Stomach (tissue), 9 donors: ENCODE data around the gene LRRC7. TPM values are rescaled to one million over a fixed set of nuclear protein-coding genes. Genes with fewer than 3 reads are reported as not detected.

Source experiments
- DNase-seq, 2 donors: peaks; one replicate each; pipeline versions ENCODE4 v3.0.0 to v3.0.0-alpha.2; 2013 to 2019
- H3K27ac ChIP-seq, 5 donors: fragments of 200-600 bp in 4 of 5; sonication (generic) in 4 of 5; one replicate each; pipeline ENCODE4 v1.5.1; 2013 to 2019; ENCODE audit warnings: mild to moderate bottlenecking in 1 of 5, moderate library complexity in 1 of 5
- H3K27me3 ChIP-seq, 3 donors: fragments of 200-600 bp; sonication (generic); one replicate each; pipeline ENCODE4 v1.5.1; 2017 to 2019; ENCODE audit warnings: mixed run types in 1 of 3
- H3K36me3 ChIP-seq, 4 donors: fragments of 200-600 bp; sonication (generic); 1 replicate in 3 of 4; 2 replicates in 1 of 4; pipeline ENCODE4 v1.5.1; 2016 to 2019
- H3K4me1 ChIP-seq, 4 donors: fragments of 200-600 bp; sonication (generic); one replicate each; pipeline ENCODE4 v1.5.1; 2016 to 2019
- H3K4me3 ChIP-seq, 4 donors: fragments of 200-600 bp; sonication (generic) in 3 of 4; one replicate each; pipeline ENCODE4 v1.5.1; 2016 to 2019; ENCODE audit warnings: mild to moderate bottlenecking in 1 of 4
- H3K9me3 ChIP-seq, 4 donors: fragments of 200-600 bp; sonication (generic); one replicate each; pipeline ENCODE4 v1.5.1; 2016 to 2019
- CTCF ChIP-seq, 7 experiments: fragments of 450-650 bp in 4 of 7; fragments of 200-600 bp in 3 of 7; sonication (generic) in 3 of 7; IDR thresholded peaks; one replicate each; pipeline ENCODE4 v1.5.1; 2016 to 2019; ENCODE audit warnings: antibody characterized with exemption in 7 of 7, control low read depth in 2 of 7, mild to moderate bottlenecking in 1 of 7
- EP300 ChIP-seq: sonication (generic); formaldehyde crosslinking; IDR thresholded peaks from one replicate; pipeline ENCODE4 v1.6.1; 2017; ENCODE audit warnings: antibody characterized with exemption
- POLR2A ChIP-seq, 4 donors: fragments of 450-650 bp; IDR thresholded peaks; one replicate each; pipeline ENCODE4 v1.6.1; 2016; ENCODE audit warnings: antibody characterized with exemption in 4 of 4, control low read depth in 2 of 4, mild to moderate bottlenecking in 1 of 4, moderate library complexity in 1 of 4
- POLR2AphosphoS5 ChIP-seq, 3 donors: sonication (generic); formaldehyde crosslinking; IDR thresholded peaks; one replicate each; pipeline ENCODE4 v1.6.1; 2016; ENCODE audit warnings: antibody characterized with exemption in 3 of 3
- WGBS, 5 donors: extraction: QIAGEN DNeasy Blood & Tissue Kit in 3 of 5; methylation state at CpG; one replicate each; pipeline versions ENCODE4 v1.1.5 to v1.1.7; 2013 to 2018; 5-methylcytosine and 5-hydroxymethylcytosine counted together
- intact Hi-C: fragments of 100-400 bp; cut with DNase I; formaldehyde crosslinking; loops from one replicate; pipeline ENCODE4 v1.15.1; 2023; ENCODE audit warnings: low total_unique reads
- polyA plus RNA-seq, 3 donors: library from polyadenylated mRNA; stranded (reverse); fragments of 200-250 nt; gene quantifications; one replicate each; pipeline ENCODE4 v1.2.3, GENCODE V29; 2013
- total RNA-seq, 5 donors: library from RNA; depleted of rRNA; stranded (reverse); fragments of >200 nt; gene quantifications; one replicate each; pipeline versions ENCODE4 v1.1.0 to v1.2.3, GENCODE V29; 2014 to 2016
- donor health status: healthy with polysubstance abuse.
- donor health status: Bipolar disorder and iron deficiency.
- donor health status: healthy.

LRRC7 gene
- total and polyA plus RNA-seq, 8 donors: 0.06 to 22.4 (median 0.31) TPM; not detected in 1

GRCh38 chr1:69985901-69986439, 418.2 kb downstream of the LRRC7 start:
- no peaks in the 10 kb centered on the region for H3K9me3 ChIP-seq
- no peaks in the 10 kb centered on the region for H3K27me3 ChIP-seq
- no peaks in the 10 kb centered on the region for H3K36me3 ChIP-seq
- intact Hi-C loops: no loop called here
- no peak overlapping the region for H3K4me3 ChIP-seq
- TF ChIP-seq POLR2AphosphoS5 (IDR thresholded peaks at IDR 0.05): no peak
- no peak for TF ChIP-seq POLR2A (IDR thresholded peaks at IDR 0.05)
- no peak for TF ChIP-seq CTCF (IDR thresholded peaks at IDR 0.05)
- no peak for TF ChIP-seq EP300
- DNase-seq: no peak
- H3K4me1 ChIP-seq: no peaks in the 10 kb centered on the region
- H3K27ac ChIP-seq: no peak overlapping the region

GRCh38 chr1:69987881-69988280, 420.2 kb downstream of the LRRC7 start:
- 43 to 73% (median 68%) methylated on average over 1 of the region's 1 CpG for WGBS, 5 donors

GRCh38 chr1:69991644-69992043, 423.9 kb downstream of the LRRC7 start:
- Histone ChIP-seq H3K4me3 (no peak overlapping the region), H3K27ac (no peak overlapping the region), H3K4me1 (no peaks in the 10 kb centered on the region), H3K9me3 (no peaks in the 10 kb centered on the region), H3K27me3 (no peaks in the 10 kb centered on the region), H3K36me3 (no peaks in the 10 kb centered on the region)
- TF ChIP-seq POLR2AphosphoS5 (IDR thresholded peaks at IDR 0.05): no peak
- no peak for TF ChIP-seq CTCF (IDR thresholded peaks at IDR 0.05)
- no peak for TF ChIP-seq POLR2A (IDR thresholded peaks at IDR 0.05)
- TF ChIP-seq EP300: no peak
- WGBS, 5 donors: 67 to 83% (median 73%) methylated on average over 3 of the region's 3 CpGs
- no peak for DNase-seq
- intact Hi-C loops: no loop called here

More at GRCh38 chr1:69987881-69988280, 420.2 kb downstream of the LRRC7 start:
- no peaks in the 10 kb centered on the region for H3K27me3 ChIP-seq
- no peak for DNase-seq
- no peaks in the 10 kb centered on the region for H3K36me3 ChIP-seq
- intact Hi-C loops: no loop called here
- no peaks in the 10 kb centered on the region for H3K9me3 ChIP-seq
- TF ChIP-seq EP300: no peak
- TF ChIP-seq POLR2AphosphoS5 (IDR thresholded peaks at IDR 0.05): no peak
- TF ChIP-seq POLR2A (IDR thresholded peaks at IDR 0.05): no peak
- TF ChIP-seq CTCF (IDR thresholded peaks at IDR 0.05): no peak
- H3K4me3 ChIP-seq: no peak overlapping the region
- H3K27ac ChIP-seq: no peak overlapping the region
- no peaks in the 10 kb centered on the region for H3K4me1 ChIP-seq

- H3K4me3 ChIP-seq: no peak overlapping the region
- H3K4me1 ChIP-seq: no peaks in the 10 kb centered on the region
- intact Hi-C loops: no loop called here
- no peaks in the 10 kb centered on the region for H3K9me3 ChIP-seq
- no peaks in the 10 kb centered on the region for H3K36me3 ChIP-seq
- no peak for DNase-seq
- WGBS, 5 donors: 57 to 74% (median 69%) methylated on average over 3 of the region's 3 CpGs
- TF ChIP-seq POLR2AphosphoS5 (IDR thresholded peaks at IDR 0.05) (no peak), CTCF (IDR thresholded peaks at IDR 0.05) (no peak), POLR2A (IDR thresholded peaks at IDR 0.05) (no peak), EP300 (no peak)
- H3K27me3 ChIP-seq: no peaks in the 10 kb centered on the region
- no peak overlapping the region for H3K27ac ChIP-seq
These were observed 424.9 kb downstream of the LRRC7 start for GRCh38 chr1:69992594-69992993.
